Stimulated activated CD4-positive, alpha-beta T cell treated with anti-CD3 and anti-CD28 coated beads, Interleukin-2, amount 100 ng/mL, for 48 hours (primary cell): Measurements from ENCODE around the gene LRRC4.

Experiments
- DNase-seq, 2 donors: peaks; one replicate each; pipeline ENCODE4 v3.0.0-alpha.2; 2020

Gene LRRC4

GRCh38 chr7:128057909-128058308 lies 26.7 kb upstream of the LRRC4 start:
- DNase-seq, result no peak

GRCh38 chr7:128056901-128057300 lies 25.7 kb upstream of the LRRC4 start:
- no peak for DNase-seq

- no peak for DNase-seq
Measured at GRCh38 chr7:128055637-128056036, 24.4 kb upstream of the LRRC4 start.

- no peak for DNase-seq
Measured at GRCh38 chr7:128054511-128054910, 23.3 kb upstream of the LRRC4 start.

GRCh38 chr7:128053991-128054390 lies 22.8 kb upstream of the LRRC4 start:
- no peak for DNase-seq

- no peak for DNase-seq
Measured at GRCh38 chr7:128053023-128053422, 21.8 kb upstream of the LRRC4 start.

GRCh38 chr7:128052404-128052803 lies 21.2 kb upstream of the LRRC4 start:
- no peak for DNase-seq

- no peak for DNase-seq
Measured at GRCh38 chr7:128045766-128046165, 14.5 kb upstream of the LRRC4 start.

- no peak for DNase-seq
Measured at GRCh38 chr7:128045158-128045557, 13.9 kb upstream of the LRRC4 start.

GRCh38 chr7:128044064-128044463 lies 12.8 kb upstream of the LRRC4 start:
- DNase-seq, result no peak

- DNase-seq, result no peak
Measured at GRCh38 chr7:128042012-128042411, 10.8 kb upstream of the LRRC4 start.

GRCh38 chr7:128041203-128041602 lies 10.0 kb upstream of the LRRC4 start:
- DNase-seq, result no peak

GRCh38 chr7:128040205-128040604 lies 9.0 kb upstream of the LRRC4 start:
- DNase-seq, result no peak

GRCh38 chr7:128039544-128039953 lies 8.3 kb upstream of the LRRC4 start:
- DNase-seq, result no peak

- no peak for DNase-seq
Measured at GRCh38 chr7:128037880-128038619, 6.8 kb upstream of the LRRC4 start.

- DNase-seq, result no peak
Measured at GRCh38 chr7:128037081-128037480, 5.8 kb upstream of the LRRC4 start.

GRCh38 chr7:128036226-128036940 lies 5.1 kb upstream of the LRRC4 start:
- DNase-seq, result no peak

- no peak for DNase-seq
Measured at GRCh38 chr7:128035712-128036111, 4.5 kb upstream of the LRRC4 start.

- DNase-seq, result no peak
Measured at GRCh38 chr7:128034825-128035224, 3.6 kb upstream of the LRRC4 start.

GRCh38 chr7:128033246-128033645 lies 2.0 kb upstream of the LRRC4 start:
- no peak for DNase-seq

GRCh38 chr7:128032605-128033235 lies 1.5 kb upstream of the LRRC4 start:
- no peak for DNase-seq

GRCh38 chr7:128031901-128032604 lies 816 bp upstream of the LRRC4 start:
- peak; percentile 42 to 47 for DNase-seq

GRCh38 chr7:128030263-128030653 lies 979 bp downstream of the LRRC4 start:
- no peak for DNase-seq
